Activated CD4-positive, CD25-positive, alpha-beta regulatory T cell treated with anti-CD3 and anti-CD28 coated beads, Interleukin-2, amount 50 U/mL, for 24 hours (primary cell): ENCODE results near the gene TPD52L1.
"Not testable (repeated sequence)": the region's sequence is repeated elsewhere in the genome, so short reads cannot be mapped to it uniquely, and the experiment has no call there.

ENCODE experiments used
- ATAC-seq, 2 donors: fragments of 150-1000 bp; cut with Tn5 transposase; one replicate each; pipeline ENCODE4 v1.10.0; 2021; ENCODE audit warnings: mild to moderate bottlenecking in 1 of 2, moderate library complexity in 1 of 2

The TPD52L1 gene, protein sequence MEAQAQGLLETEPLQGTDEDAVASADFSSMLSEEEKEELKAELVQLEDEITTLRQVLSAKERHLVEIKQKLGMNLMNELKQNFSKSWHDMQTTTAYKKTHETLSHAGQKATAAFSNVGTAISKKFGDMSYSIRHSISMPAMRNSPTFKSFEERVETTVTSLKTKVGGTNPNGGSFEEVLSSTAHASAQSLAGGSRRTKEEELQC

DNA sequence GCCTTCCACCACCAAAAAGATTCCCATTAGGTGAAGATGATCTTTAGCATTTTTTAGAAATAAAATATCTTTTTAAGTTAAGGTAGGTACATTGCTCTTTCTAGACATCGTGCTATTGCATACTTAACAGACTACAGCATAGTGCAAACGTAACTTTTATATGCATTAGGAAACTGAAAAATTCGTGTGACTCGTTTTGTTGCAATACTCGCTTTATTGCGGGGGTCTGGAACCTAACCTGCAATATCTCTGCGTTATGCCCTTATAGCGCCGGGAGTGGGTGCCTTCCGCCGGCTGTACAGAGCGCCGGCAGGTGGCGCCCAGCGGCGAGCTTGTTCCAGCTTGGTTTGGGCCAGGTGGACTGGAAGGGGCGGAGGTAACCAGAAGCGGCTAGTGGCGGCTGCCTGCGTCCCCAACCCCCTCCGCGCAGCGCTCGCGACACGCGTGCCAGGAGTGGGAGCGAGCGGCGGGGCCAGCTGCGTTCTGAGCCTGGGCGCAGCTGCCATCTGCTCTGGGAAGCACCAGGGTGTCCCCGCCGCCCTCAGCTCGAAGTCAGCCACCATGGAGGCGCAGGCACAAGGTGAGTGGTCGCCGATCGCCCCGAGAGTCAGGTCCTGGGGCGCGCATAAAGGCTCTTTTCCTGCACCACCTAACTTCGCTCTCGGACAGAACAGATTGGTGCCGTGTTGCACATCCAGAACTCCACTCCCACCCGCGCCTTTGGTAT, at the start of gene TPD52L1:
TSS of gene TPD52L1 (plus strand) at position 383 of the 727 bp plus-strand sequence. CDS start at position 562, 179 bp downstream.
- peak; percentile 75 to 78 for ATAC-seq

DNA sequence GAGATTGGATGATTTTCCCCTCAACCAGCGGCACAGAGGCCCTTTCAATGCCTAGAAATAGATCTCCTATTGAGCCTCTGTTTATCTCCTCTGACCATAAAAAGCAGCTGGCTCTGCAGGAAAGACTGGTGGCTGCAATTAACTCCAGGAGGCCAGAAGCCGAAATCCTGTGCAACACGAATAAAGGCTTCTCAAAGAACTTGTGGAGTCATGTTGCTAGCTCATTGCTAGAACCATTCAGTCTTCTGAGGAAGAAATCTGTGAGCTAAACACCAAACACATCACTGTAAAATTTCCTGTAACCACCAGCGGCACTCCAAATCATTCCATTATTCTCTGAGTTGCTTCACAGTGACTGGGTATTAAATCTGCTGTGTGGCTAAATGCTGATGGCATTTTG, 49.1 kb upstream of the TPD52L1 start:
- ATAC-seq, result no peak

DNA sequence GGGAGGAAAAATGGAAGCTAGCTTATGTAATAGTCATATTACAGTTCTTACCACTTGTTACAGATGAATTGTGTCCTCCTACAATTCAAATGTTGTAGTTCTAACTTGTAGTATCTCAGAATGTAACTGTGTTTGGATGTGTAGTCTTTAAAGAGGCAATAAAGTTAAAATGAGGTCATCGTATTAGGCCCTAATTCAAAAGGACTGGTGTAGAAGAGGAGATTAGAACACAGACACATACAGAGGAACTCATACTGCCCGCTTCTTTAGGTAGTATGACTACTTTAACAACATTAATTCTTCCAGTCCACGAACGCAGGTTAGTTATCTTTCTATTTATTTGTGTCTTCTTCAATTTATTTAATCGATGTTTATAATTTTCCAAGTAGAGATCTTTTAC, 46.5 kb upstream of the TPD52L1 start:
- no peak for ATAC-seq

DNA sequence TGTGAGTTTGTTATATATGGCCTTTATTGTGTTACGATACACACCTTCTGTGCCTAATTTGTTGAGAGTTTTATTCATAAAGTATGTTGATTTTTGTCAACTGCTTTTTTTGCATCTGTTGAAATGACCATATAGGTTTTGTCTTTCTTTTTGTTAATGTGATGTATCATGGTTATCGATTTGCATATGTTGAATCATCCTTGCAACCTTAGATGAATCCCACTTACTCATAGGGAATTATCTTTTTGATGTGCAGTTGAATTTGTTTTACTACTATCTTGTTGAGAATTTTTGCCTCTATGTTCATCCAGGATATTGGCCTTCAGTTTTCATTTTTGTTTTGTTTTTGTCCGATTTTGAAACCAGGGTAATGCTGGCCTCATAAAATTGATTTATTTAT, 45.7 kb upstream of the TPD52L1 start:
- ATAC-seq, result no peak

DNA sequence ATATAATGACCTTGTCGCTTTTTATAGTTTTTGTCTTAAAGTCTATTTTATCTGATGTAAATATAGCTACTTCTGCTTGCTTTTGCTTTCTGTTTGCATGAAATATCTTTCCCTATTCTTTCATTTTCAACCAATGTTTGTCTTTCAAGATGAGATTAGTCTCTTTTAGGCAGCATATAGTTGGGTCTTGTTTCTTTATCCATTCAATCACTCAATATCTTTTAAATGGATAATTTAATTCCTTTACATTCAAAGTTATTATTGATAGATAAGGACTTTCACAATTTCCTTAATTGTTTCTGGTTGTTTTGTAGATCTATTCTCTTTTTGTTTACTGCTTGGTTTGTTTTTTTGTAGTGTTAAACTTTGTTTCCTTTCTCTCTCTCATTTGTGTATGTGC, 43.5 kb upstream of the TPD52L1 start:
- ATAC-seq, result no peak

DNA sequence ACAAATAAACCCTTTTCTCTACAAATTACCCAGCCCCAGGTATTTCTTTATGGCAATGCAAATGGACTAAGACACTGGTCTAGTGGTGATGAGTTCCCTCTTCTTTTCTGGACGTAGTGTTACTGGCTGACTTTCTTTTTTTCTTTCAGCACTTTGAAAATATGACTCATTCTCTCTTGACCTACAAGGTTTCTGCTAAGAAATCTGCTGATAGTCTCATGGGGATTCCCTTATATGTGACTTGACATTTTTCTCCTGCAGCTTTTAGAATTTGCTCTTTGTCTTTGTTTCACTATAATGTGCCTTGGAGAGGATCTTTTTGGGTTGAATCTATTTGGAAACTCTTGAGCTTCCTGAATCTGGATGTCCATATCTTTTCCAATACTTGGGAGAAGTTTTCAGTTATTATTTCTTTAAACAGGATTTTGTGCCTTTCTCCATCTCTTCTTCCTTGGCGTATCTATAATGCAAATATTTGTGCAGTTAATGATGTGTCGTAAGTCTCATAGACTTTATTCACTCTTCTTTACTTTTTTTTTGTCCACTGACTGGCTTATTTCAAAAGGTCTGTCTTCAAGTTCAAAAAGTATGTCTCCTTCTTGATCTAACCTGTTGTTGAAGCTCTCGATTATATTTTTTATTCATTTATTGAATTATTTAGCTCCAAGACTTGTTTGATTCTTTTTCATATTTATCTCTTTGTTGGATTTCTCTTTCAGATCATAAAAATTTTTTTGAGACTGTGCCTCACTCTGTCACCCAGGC, 42.2 kb upstream of the TPD52L1 start:
- no peak for ATAC-seq

DNA sequence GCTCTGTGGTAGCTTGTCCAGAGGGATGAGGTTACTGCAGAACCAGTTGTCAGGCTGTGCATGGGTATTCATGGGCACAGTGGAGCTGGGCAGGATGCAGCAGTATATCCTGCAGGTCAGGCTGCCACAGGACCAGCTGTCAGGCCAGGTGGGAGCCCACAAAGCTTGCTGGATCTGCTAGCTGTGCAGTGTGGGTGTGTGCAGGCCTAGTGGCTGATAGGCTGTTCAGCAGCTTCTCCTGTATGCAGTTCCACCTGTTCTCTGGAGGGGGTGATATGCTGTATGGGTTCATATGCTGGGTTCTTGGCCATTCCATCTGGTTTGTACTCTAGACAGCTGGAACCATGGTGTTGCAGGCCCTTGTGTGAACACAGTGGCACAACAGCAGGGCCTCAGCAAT, 40.6 kb upstream of the TPD52L1 start:
- no peak for ATAC-seq

DNA sequence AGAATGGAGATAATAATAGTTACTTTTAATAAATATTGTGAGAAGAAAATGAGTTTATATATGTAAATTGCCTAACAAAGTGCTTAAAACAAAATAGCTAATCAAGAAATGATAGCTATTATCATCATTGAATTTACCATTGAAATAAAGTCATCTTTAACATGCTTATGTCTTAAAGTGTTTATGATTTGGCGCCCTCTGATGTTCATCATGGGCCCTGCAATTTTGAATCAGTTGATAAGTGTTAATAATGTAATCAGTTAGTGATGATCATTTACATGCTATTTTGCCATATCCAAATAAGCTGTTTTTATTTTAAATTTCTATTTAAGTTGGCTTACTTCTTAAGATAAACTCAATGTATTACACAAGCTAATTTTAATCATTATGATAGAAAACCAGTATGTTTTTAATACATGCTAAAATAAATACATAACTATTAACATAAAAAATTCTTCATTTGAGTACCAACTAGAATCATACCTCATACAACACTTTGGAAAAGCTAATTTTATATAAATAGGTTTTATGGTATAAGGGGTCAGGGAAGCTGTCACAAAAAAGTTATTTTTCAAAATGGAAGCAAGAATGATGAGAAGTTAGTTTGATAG, 39.2 kb upstream of the TPD52L1 start:
- ATAC-seq, result no peak

DNA sequence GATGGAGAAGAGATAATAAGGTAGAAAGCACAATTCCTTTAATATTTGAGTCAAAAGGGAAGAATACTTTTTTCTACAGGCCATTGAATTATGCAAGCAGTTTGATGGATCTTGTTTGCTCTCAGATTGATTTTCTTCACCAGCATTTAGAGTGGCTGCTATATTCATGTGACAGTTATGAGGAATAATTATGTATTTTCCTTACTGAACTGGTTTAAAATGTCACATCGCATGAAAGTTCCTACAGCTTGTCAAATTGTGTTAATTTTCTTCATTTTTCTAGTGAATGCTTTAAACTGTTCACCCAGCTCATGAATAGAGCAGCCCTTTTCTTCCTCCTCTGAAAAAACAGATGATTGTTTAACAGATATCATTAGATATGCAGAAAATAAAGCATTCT, 37.4 kb upstream of the TPD52L1 start:
- no peak for ATAC-seq

DNA sequence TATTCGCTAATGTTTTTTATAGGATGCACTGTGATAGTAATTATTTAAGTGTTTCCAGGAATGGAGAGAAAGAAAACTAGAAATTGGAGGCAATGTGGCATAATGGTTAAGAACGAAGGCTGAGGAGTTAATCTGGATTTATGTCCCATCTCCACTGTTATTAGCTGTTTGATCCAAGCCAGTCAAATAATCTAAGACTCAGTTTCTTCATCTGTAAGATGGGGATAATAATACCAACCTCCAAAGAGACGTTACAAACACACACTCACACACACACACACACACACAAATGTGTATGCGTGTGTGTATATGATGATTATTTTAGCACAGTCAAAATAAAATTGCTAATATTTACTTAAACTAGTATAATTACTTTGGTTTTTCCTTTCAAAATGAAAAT, 36.9 kb upstream of the TPD52L1 start:
- no peak for ATAC-seq

DNA sequence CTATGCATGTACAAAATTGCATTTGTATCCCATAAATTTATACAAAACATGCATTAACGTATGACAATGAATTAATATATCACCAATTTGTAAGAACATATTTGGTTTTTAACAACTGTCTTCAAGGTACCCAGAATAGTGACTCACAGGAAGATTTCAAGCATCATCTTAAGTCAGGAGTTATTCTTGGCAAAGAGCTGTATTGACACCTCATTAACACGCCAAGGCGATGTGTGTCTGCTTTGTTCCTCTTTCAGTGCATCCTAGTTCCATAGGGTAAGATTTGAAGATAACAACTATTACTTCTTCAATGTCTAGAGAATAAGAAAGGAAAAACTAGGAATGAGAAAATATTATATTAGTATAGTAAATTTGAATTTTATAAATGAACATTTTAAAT, 35.8 kb upstream of the TPD52L1 start:
- no peak for ATAC-seq

DNA sequence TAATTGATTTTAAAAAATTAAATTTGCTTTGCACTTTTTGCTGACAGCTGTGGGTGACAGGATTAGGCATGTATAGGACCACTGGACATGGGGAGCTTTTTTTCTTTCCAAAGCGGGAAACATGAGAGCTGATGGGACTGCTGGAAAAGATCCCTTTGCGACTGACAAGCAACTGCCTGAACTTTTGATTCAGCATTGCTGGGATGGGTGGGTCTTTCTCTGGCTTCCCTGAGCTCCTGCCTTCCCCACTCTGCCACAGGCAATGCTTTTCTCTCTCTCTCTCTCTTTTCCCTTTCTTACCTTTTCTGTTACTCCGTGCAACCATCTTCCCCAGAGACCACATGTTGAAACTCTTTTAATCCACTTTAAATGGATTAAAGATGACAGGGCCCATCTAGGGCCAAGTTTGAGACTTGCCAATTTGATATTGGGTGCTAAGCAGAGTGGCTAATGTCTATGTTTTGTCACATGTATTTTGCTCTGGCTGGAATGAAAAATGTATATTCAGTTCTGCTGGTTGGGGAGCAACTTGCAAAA, 33.5 kb upstream of the TPD52L1 start:
- no peak for ATAC-seq

DNA sequence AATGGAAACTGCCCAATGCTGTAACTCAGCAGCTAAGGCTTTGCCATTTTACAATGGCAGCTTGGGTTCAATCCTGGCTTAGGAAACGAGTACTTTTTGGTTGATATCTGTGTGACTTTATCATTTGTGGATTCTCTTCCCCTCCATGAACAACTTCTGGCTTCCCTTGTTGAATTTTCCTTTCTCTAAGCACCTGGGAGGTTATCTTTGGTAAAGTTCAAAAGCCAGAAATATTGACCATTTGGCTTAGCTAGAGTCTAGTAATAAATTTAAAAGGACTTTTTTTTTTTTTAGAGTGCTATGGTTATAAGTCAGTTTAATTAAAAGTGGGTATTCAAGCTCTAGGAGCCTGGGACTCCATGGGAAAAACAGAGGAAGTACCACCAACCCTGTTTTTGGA, 31.7 kb upstream of the TPD52L1 start:
- no peak for ATAC-seq

DNA sequence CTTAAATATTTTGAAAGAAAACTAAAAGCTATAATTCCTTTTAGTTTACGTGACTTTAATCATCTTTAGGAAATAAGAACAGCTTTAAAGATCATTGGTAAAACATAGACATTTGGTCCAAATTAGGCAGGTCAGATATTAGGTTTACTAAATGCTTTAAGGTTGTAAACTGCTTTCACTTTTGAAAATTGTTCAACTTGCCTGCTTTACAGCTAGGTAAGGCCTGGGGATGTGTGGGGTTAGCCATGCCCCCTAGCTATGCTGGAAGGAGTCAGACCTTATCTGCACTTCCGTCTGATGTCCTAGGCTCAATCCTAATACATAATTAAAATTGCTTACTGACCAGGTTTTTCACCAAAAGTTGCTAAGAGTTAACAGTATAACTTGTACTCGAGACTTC, 30.5 kb upstream of the TPD52L1 start:
- no peak for ATAC-seq

DNA sequence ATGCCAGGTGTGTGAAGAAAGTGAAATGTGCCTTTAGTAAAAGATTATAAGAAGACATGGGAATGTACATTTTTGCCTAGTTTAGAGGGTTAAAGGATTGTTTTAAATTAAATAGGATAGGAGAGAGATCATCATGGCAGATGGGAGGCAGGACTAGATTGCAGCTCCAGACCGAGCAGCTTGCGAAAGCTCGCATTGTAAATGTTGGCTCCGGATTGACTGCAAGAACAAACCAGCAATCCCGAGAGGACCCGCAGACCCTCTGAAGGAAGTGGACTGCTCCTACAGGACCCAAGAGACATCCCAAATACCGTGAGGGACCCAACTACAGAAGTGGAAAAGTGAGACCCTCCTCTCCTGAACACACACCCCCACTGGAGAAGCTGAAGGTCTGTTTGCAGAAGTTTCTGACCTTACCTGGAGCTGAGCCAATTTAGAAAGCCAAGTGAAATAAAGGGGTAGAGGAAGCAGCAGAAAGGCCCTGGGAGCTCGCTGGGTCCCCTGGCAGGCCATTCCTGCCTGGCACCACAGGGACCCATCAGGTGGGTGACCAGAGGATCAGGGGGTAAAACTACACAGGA, 30.0 kb upstream of the TPD52L1 start:
- ATAC-seq, result no peak

DNA sequence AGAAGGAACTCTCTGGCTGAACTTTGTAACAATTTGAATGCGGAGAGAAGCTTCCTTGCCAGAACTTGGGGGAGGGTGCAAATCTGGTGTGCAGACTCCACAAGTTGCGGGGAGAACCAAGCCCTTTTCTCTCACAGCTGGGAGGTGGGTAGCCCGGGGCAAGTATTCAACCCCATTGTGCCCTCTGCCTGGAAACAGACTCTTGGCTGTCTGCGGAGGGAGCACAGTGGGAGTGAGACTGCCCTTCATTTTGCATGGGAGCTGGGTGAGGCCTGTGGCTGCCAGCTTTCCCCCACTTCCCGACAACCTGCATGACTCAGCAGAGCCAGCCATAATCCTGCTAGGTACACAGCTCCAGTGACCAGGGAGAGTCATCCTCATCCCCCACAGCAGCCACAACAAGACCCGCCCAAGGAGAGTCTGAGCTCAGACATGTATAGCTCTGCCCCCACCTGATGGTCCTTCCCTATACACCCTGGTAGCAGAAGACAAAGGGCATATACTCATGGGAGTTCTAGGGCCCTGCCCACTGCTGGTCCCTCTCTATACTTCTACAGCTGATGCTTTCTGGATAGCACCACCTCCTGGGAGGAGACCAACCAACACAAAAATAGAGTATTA, 29.4 kb upstream of the TPD52L1 start:
- no peak for ATAC-seq

DNA sequence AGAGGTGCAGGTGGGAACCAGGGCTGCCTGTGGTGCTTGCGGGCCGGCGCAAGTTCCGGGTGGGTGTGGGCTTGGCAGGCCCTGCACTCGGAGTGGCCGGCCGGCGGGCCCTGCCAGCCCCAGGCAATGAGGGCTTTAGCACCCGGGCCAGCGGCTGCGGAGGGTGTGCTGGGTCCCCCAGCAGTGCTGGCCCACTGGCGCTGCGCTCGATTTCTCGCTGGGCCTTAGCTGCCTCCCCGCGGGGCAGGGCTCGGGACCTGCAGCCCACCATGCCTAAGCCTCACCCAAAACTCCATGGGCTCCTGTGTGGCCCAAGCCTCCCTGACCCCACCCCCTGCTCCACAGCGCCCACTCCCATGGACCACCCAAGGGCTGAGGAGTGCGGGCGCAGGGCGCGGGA, 27.7 kb upstream of the TPD52L1 start:
- ATAC-seq, result not testable (repeated sequence)

DNA sequence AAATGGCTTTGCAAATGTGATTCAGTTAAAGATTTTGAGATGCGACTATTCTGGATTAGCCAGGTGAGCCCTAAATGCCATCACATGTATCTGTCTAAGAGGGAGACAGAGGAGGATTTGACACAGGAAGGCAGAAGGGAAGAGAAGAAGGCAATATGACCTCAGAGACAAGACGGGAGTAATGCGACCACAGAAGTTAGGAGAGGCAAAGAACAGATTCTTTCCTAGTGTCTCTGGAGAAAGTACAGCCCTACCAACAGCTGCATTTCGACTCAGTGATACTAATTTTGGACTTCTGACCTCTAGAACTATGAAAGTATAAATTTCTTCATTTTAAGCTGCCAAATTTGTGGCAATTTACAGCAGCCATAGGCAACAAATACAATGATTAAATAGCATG, 24.2 kb upstream of the TPD52L1 start:
- no peak for ATAC-seq

DNA sequence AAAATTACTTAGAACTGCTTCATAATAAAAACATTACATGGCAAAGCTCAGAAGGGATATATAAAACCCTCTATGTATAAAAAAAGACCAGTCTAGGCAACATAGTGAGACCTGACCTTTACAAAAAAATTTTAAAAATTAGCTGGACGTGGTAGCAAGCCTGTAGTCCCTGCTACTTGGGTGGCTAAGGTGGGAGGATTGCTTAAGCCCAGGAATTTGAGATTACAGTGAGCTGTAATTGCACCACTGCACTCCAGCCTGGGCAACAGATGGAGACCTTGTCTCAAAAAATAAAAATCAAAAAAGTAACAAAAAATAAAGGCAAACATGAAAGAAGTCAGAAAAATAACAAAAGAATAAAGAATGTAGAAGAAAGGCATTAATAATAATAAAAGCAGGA, 21.5 kb upstream of the TPD52L1 start:
- ATAC-seq, result no peak

DNA sequence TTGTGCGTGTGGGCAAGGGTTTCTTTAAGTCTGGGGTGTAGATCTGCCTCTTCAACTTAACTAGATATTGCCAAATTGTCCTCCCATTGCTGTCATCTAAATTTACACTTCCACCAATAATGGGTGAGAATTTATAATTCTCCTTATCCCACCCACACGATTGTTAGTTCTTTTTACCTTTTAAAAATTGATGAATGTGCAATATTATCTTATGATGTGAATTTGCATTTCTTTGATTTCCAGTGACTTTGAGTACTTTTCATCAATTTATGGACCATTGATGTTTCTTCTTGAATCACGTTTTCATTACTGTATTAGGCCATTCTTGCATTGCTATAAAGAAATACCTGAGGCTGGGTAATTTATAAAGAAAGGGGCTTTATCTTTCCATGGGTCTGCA, 17.2 kb upstream of the TPD52L1 start:
- ATAC-seq, result no peak

DNA sequence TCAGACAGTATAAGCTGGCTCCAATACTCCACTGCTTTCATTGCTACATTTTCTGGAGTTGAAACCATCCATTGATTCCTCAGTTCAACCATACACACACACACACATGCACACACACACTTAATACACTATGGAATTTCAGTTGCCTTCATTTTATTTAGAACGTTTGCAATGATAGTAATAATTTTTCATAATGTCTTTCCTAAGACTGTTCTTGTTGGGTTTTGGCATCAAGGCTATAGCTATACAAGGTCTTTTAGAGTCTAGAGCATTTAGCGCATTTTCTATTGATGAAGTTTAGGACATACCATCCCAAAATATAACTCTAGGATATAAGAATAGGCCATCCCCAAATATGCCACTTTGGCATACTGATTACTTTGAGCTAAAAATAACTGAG, 15.5 kb upstream of the TPD52L1 start:
- no peak for ATAC-seq

DNA sequence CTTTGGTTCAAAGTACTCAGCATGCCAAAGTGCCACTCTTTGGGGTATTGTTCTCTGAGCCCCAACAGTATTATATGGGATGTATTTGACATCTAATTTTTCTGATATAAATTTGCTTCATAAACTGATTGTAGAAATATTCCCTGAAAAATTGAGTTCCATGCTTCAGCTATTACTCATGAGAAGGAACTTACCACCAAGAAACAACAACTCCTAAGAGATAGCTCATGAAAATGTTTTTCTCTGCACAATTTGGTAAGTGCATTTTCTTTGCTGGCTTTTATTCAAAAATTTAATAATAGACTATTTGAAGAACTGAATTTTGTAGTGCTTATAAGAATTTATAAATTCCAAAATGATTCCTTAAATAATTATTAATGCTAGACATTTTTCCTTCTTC, 12.8 kb upstream of the TPD52L1 start:
- ATAC-seq, result no peak

DNA sequence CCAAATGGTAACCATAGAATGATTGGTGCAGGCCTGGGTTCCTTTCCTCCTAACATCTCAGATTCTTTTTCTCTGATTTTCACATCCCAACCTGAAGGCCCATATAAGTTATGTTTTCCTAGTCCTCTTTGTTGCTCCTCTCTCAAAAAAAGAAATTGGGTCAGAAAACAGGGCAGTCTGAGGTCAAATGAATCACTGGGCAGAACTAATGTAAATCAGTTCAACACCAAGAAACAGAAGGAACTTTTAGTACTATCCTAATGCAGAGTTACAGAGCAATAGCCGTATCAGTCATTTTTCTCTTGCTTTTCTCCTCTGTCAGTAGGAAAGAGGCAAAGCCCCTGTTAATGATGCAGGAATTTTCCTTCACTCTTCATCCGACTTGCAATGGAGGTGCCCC, 11.0 kb upstream of the TPD52L1 start:
- no peak for ATAC-seq
